Measurements from ENCODE around the gene ATP2A3. TPM values are rescaled to one million over a fixed set of nuclear protein-coding genes. Genes with fewer than 3 reads are reported as not detected.

The ATP2A3 gene
- total RNA-seq, 1 experiment from 2014 or later = 13.3 TPM

- Histone ChIP-seq H3K27ac (ENCODE audit: insufficient read length, low read depth, low read length) (no peak overlapping the region), H2BK20ac (ENCODE audit: low read depth, low read length, poor library complexity, severe bottlenecking) (no peak overlapping the region), H3K4me2 (ENCODE audit: insufficient read depth, insufficient read length, low read length) (no peak overlapping the region), H3T11ph (ENCODE audit: low read length) (no peak overlapping the region), H3K27me3 (ENCODE audit: insufficient read depth, low read length) (no peaks in the 10 kb centered on the region), H3K79me2 (ENCODE audit: insufficient read depth, low read length) (no peaks in the 10 kb centered on the region), H3K14ac (ENCODE audit: insufficient read depth, low read length) (no peak overlapping the region), H4K20me1 (ENCODE audit: control insufficient read depth, insufficient read depth, insufficient read length) (no peaks in the 10 kb centered on the region), H3K23me2 (ENCODE audit: insufficient read length, low read depth, low read length, poor library complexity, severe bottlenecking) (no peaks in the 10 kb centered on the region), H2AFZ (ENCODE audit: low read length) (no peak overlapping the region), H3K18ac (ENCODE audit: insufficient read length, low read depth, low read length) (no peak overlapping the region), H2BK15ac (ENCODE audit: low read depth, low read length) (no peak overlapping the region), H2AK5ac (ENCODE audit: insufficient read length, low read length) (no peak overlapping the region), H4K5ac (ENCODE audit: insufficient read length, low read depth, low read length) (no peak overlapping the region), H3K9me3 (ENCODE audit: control insufficient read depth, low read depth, low read length) (no peaks in the 10 kb centered on the region), H3K4ac (ENCODE audit: low read depth, low read length) (no peak overlapping the region), H3K9ac (ENCODE audit: extremely low read depth, insufficient read length, low read length) (no peak overlapping the region), H3K79me1 (ENCODE audit: insufficient read depth, low read depth, low read length, poor library complexity, severe bottlenecking) (no peaks in the 10 kb centered on the region), H3K4me1 (ENCODE audit: insufficient read depth, low read length) (no peaks in the 10 kb centered on the region), H4K91ac (ENCODE audit: insufficient read length, low read depth, low read length) (no peak overlapping the region), H3K56ac (ENCODE audit: insufficient read length, low read depth, low read length) (no peak overlapping the region), H2BK12ac (ENCODE audit: insufficient read length, low read depth, low read length) (no peak overlapping the region), H2BK5ac (ENCODE audit: insufficient read length, low read length) (no peak overlapping the region), H3K23ac (ENCODE audit: insufficient read length, low read depth, low read length) (no peak overlapping the region), H2BK120ac (ENCODE audit: low read depth, low read length, poor library complexity, severe bottlenecking) (no peak overlapping the region), H4K8ac (replicated peaks; ENCODE audit: insufficient read length, low read depth, low read length) (no peak overlapping the region)
- H3K4me1 Mint-ChIP-seq = peaks cover 15 to 20% of the 10 kb centered on the region in 2 experiments
- whole genome bisulfite sequencing (ENCODE audit: extremely low coverage, insufficient read length, low lambda C conversion rate) = no CpG with 5 or more reads among the region's 12 CpGs
- peaks cover 0 to 3% of the 10 kb centered on the region in 2 experiments; a peak in 2 of 5 replicates for H3K9me3 Mint-ChIP-seq
- H3K4me3 Mint-ChIP-seq = no peak overlapping the region
- H3K27ac Mint-ChIP-seq = no peak overlapping the region; a peak in 1 of 7 replicates
- DNase-seq = no peak
- no peaks in the 10 kb centered on the region for H3K36me3 Mint-ChIP-seq (ENCODE audit: insufficient read depth in 1 of 3, low read depth in 3 of 3)
- peaks cover 6% of the 10 kb centered on the region; the same call in 1 of the 2 replicates for H3K27me3 Mint-ChIP-seq (ENCODE audit: low read depth)
- no peak for TF ChIP-seq CTCF (conservative IDR thresholded peaks at IDR 0.05)
These were observed 55.0 kb downstream of the ATP2A3 start for GRCh38 chr17:3909257-3909656.

Measured in H9 (cell line).